ENCODE data around the gene TRNP1. TPM values are rescaled to one million over a fixed set of nuclear protein-coding genes. Genes with fewer than 3 reads are reported as not detected.

TRNP1 gene
- total and polyA plus RNA-seq, 7 experiments from 2014 or later: 0.19 to 5.0 TPM; not detected in 5

- ChIA-PET POLR2A (interaction anchor here (0.6 kb wide), 1 partner anchor 1548 kb away, joined by 3 read pairs; the partner anchor contains the start of gene RCC1), CTCF (interaction anchor here (0.6 kb wide), 1 partner anchor 135 kb away, joined by 3 read pairs; no protein-coding TSS in a partner anchor)
- Histone ChIP-seq H3K4me1 (ENCODE audit: control insufficient read depth in 2 of 2, insufficient read depth in 2 of 2, low read length in 2 of 2) (peaks cover 6 to 8% of the 10 kb centered on the region in 2 donors), H3K4me3 (ENCODE audit: low read length) (no peak overlapping the region), H3K27ac (ENCODE audit: low read depth, low read length) (no peak overlapping the region), H3K9me3 (ENCODE audit: control insufficient read depth in 2 of 3, low read length in 3 of 3) (no peaks in the 10 kb centered on the region), H3K27me3 (ENCODE audit: control insufficient read depth in 2 of 2, insufficient read depth in 2 of 2, low read length in 2 of 2) (peaks cover 0 to 6% of the 10 kb centered on the region in 2 donors), H3K36me3 (ENCODE audit: control insufficient read depth in 2 of 3, insufficient read depth in 3 of 3, low read length in 3 of 3) (no peaks in the 10 kb centered on the region)
- Mint-ChIP-seq H3K4me1 (peaks cover 5 to 11% (median 6%) of the 10 kb centered on the region in 7 donors), H3K27ac (no peak overlapping the region), H3K4me3 (peak overlapping the region in 3 of 10 donors; percentile 25 to 48 (median 26)), H3K27me3 (peaks cover 3 to 58% (median 10%) of the 10 kb centered on the region in 5 donors), H3K36me3 (peaks cover 0 to 23% (median 18%) of the 10 kb centered on the region in 5 donors), H3K9me3 (peaks cover 0 to 3% (median 0%) of the 10 kb centered on the region in 11 donors)
- ATAC-seq (no peak), DNase-seq (no peak)
- intact Hi-C loops (cut with micrococcal nuclease): no loop called here
Measured at GRCh38 chr1:26957306-26957705, 36.2 kb upstream of the TRNP1 start.

- no peaks in the 10 kb centered on the region for H3K36me3 ChIP-seq (ENCODE audit: control insufficient read depth in 2 of 3, insufficient read depth in 3 of 3, low read length in 3 of 3)
- ChIA-PET CTCF (no interaction called here), POLR2A (no interaction called here)
- H3K4me1 ChIP-seq (ENCODE audit: control insufficient read depth in 2 of 2, insufficient read depth in 2 of 2, low read length in 2 of 2): peaks cover 6 to 8% of the 10 kb centered on the region in 2 donors
- peaks cover 0 to 3% (median 0%) of the 10 kb centered on the region in 11 donors for H3K9me3 Mint-ChIP-seq
- ATAC-seq (no peak), DNase-seq (no peak)
- no peak overlapping the region for H3K27ac Mint-ChIP-seq
- intact Hi-C loops (cut with micrococcal nuclease): no loop called here
- H3K9me3 ChIP-seq (ENCODE audit: control insufficient read depth in 2 of 3, low read length in 3 of 3): no peaks in the 10 kb centered on the region
- H3K4me3 ChIP-seq (ENCODE audit: low read length): peak overlapping the region; percentile 61
- H3K36me3 Mint-ChIP-seq: peaks cover 0 to 15% (median 9%) of the 10 kb centered on the region in 5 donors
- peak overlapping the region; percentile 29 to 89 (median 57) for H3K4me3 Mint-ChIP-seq
- peaks cover 5 to 11% (median 6%) of the 10 kb centered on the region in 7 donors for H3K4me1 Mint-ChIP-seq
- no peak overlapping the region for H3K27ac ChIP-seq (ENCODE audit: low read depth, low read length)
- peaks cover 0 to 6% of the 10 kb centered on the region in 2 donors for H3K27me3 ChIP-seq (ENCODE audit: control insufficient read depth in 2 of 2, insufficient read depth in 2 of 2, low read length in 2 of 2)
- peaks cover 6 to 69% (median 16%) of the 10 kb centered on the region in 5 donors for H3K27me3 Mint-ChIP-seq
Measured at GRCh38 chr1:26959270-26959669, 34.2 kb upstream of the TRNP1 start.

- Histone ChIP-seq H3K4me1 (ENCODE audit: control insufficient read depth in 2 of 2, insufficient read depth in 2 of 2, low read length in 2 of 2) (peaks cover 6 to 8% of the 10 kb centered on the region in 2 donors), H3K27ac (ENCODE audit: low read depth, low read length) (no peak within 1 kb of the TSS), H3K36me3 (ENCODE audit: control insufficient read depth in 2 of 3, insufficient read depth in 3 of 3, low read length in 3 of 3) (no peaks in the 10 kb centered on the region), H3K27me3 (ENCODE audit: control insufficient read depth in 2 of 2, insufficient read depth in 2 of 2, low read length in 2 of 2) (peaks cover 0 to 6% of the 10 kb centered on the region in 2 donors), H3K9me3 (ENCODE audit: control insufficient read depth in 2 of 3, low read length in 3 of 3) (no peaks in the 10 kb centered on the region), H3K4me3 (ENCODE audit: low read length) (peak within 1 kb of the TSS; percentile 61)
- Mint-ChIP-seq H3K27me3 (peaks cover 8 to 76% (median 18%) of the 10 kb centered on the region in 5 donors), H3K4me3 (peak within 1 kb of the TSS; percentile 74 to 90 (median 84)), H3K36me3 (peaks cover 0 to 15% (median 9%) of the 10 kb centered on the region in 5 donors), H3K4me1 (peaks cover 5 to 11% (median 6%) of the 10 kb centered on the region in 7 donors), H3K27ac (peak within 1 kb of the TSS in 7 of 9 donors; percentile 38 to 83 (median 67)), H3K9me3 (peaks cover 0 to 3% (median 0%) of the 10 kb centered on the region in 11 donors)
- DNase-seq: peak; percentile 25 to 65 (median 63)
- POLR2A ChIA-PET: interaction anchor here (0.5 to 0.9 kb wide), 3 partner anchors 70 to 183 kb away, joined by 3 to 4 read pairs (median 3); partner anchors contain the start of gene GPN2
- intact Hi-C loops (cut with micrococcal nuclease): no loop called here
- peak; percentile 93 for ATAC-seq
- CTCF ChIA-PET: interaction anchor here (0.7 kb wide), 1 partner anchor 22 kb away, joined by 3 read pairs; no protein-coding TSS in a partner anchor
Measured at GRCh38 chr1:26959722-26960624, 33.5 kb upstream of the TRNP1 start, which contains the start of gene KDF1. KDF1 (minus strand) TSS chr1:26960468; CDS start chr1:26952380, 8,088 bp downstream.

GRCh38 chr1:26960625-26960966, 32.9 kb upstream of the TRNP1 start:
- CTCF ChIA-PET: interaction anchor here (0.7 kb wide), 1 partner anchor 22 kb away, joined by 3 read pairs; no protein-coding TSS in a partner anchor
- H3K4me1 ChIP-seq (ENCODE audit: control insufficient read depth in 2 of 2, insufficient read depth in 2 of 2, low read length in 2 of 2): peaks cover 6 to 8% of the 10 kb centered on the region in 2 donors
- peaks cover 0 to 6% of the 10 kb centered on the region in 2 donors for H3K27me3 ChIP-seq (ENCODE audit: control insufficient read depth in 2 of 2, insufficient read depth in 2 of 2, low read length in 2 of 2)
- DNase-seq: no peak
- Mint-ChIP-seq H3K4me1 (peaks cover 4 to 11% (median 5%) of the 10 kb centered on the region in 7 donors), H3K4me3 (peak overlapping the region; percentile 74 to 90 (median 84)), H3K27ac (peak overlapping the region in 7 of 9 donors; percentile 38 to 83 (median 67)), H3K27me3 (peaks cover 8 to 73% (median 21%) of the 10 kb centered on the region in 5 donors), H3K9me3 (peaks cover 0 to 3% (median 0%) of the 10 kb centered on the region in 11 donors), H3K36me3 (peaks cover 0 to 11% (median 9%) of the 10 kb centered on the region in 5 donors)
- no peak for ATAC-seq
- intact Hi-C loops (cut with micrococcal nuclease): no loop called here
- peak overlapping the region; percentile 61 for H3K4me3 ChIP-seq (ENCODE audit: low read length)
- POLR2A ChIA-PET: interaction anchor here (0.6 to 0.9 kb wide), 3 partner anchors 70 to 794 kb away, joined by 3 to 4 read pairs (median 3); partner anchors contain the start of gene GPN2
- H3K36me3 ChIP-seq (ENCODE audit: control insufficient read depth in 2 of 3, insufficient read depth in 3 of 3, low read length in 3 of 3): no peaks in the 10 kb centered on the region
- no peak overlapping the region for H3K27ac ChIP-seq (ENCODE audit: low read depth, low read length)
- H3K9me3 ChIP-seq (ENCODE audit: control insufficient read depth in 2 of 3, low read length in 3 of 3): no peaks in the 10 kb centered on the region

- H3K36me3 Mint-ChIP-seq: peaks cover 0 to 4% (median 0%) of the 10 kb centered on the region in 5 donors
- Histone ChIP-seq H3K4me3 (ENCODE audit: low read length) (no peak overlapping the region), H3K27me3 (ENCODE audit: control insufficient read depth in 2 of 2, insufficient read depth in 2 of 2, low read length in 2 of 2) (no peaks in the 10 kb centered on the region), H3K27ac (ENCODE audit: low read depth, low read length) (no peak overlapping the region), H3K9me3 (ENCODE audit: control insufficient read depth in 2 of 3, low read length in 3 of 3) (no peaks in the 10 kb centered on the region), H3K4me1 (ENCODE audit: control insufficient read depth in 2 of 2, insufficient read depth in 2 of 2, low read length in 2 of 2) (peaks cover 6 to 8% of the 10 kb centered on the region in 2 donors), H3K36me3 (ENCODE audit: control insufficient read depth in 2 of 3, insufficient read depth in 3 of 3, low read length in 3 of 3) (no peaks in the 10 kb centered on the region)
- intact Hi-C loops (cut with micrococcal nuclease): loop anchor here in 1 of 2 donors (1.0 kb wide), 1 partner anchor 35 kb away; no protein-coding TSS in a partner anchor
- H3K4me1 Mint-ChIP-seq: peaks cover 4 to 11% (median 5%) of the 10 kb centered on the region in 7 donors
- ATAC-seq: no peak
- H3K27ac Mint-ChIP-seq: no peak overlapping the region
- no peaks in the 10 kb centered on the region for H3K9me3 Mint-ChIP-seq
- ChIA-PET CTCF (interaction anchor here (0.5 kb wide), 1 partner anchor 725 kb away, joined by 3 read pairs; no protein-coding TSS in a partner anchor), POLR2A (no interaction called here)
- peaks cover 12 to 69% (median 29%) of the 10 kb centered on the region in 5 donors for H3K27me3 Mint-ChIP-seq
- peak overlapping the region in 1 of 10 donors; percentile 13 for H3K4me3 Mint-ChIP-seq
- DNase-seq: no peak
Measured at GRCh38 chr1:26961826-26962225, 31.7 kb upstream of the TRNP1 start.

GRCh38 chr1:26965213-26965612, 28.3 kb upstream of the TRNP1 start:
- intact Hi-C loops (cut with micrococcal nuclease): loop anchor here in 1 of 2 donors (5.0 kb wide), 1 partner anchor 132 kb away; no protein-coding TSS in a partner anchor
- no peaks in the 10 kb centered on the region for H3K9me3 Mint-ChIP-seq
- no peaks in the 10 kb centered on the region for H3K36me3 Mint-ChIP-seq
- Histone ChIP-seq H3K27ac (ENCODE audit: low read depth, low read length) (no peak overlapping the region), H3K4me3 (ENCODE audit: low read length) (no peak overlapping the region), H3K9me3 (ENCODE audit: control insufficient read depth in 2 of 3, low read length in 3 of 3) (no peaks in the 10 kb centered on the region), H3K27me3 (ENCODE audit: control insufficient read depth in 2 of 2, insufficient read depth in 2 of 2, low read length in 2 of 2) (no peaks in the 10 kb centered on the region), H3K4me1 (ENCODE audit: control insufficient read depth in 2 of 2, insufficient read depth in 2 of 2, low read length in 2 of 2) (no peaks in the 10 kb centered on the region), H3K36me3 (ENCODE audit: control insufficient read depth in 2 of 3, insufficient read depth in 3 of 3, low read length in 3 of 3) (no peaks in the 10 kb centered on the region)
- POLR2A ChIA-PET: no interaction called here
- peaks cover 20 to 57% (median 27%) of the 10 kb centered on the region in 5 donors for H3K27me3 Mint-ChIP-seq
- ATAC-seq (no peak), DNase-seq (no peak)
- H3K27ac Mint-ChIP-seq: no peak overlapping the region
- peaks cover 4 to 6% (median 5%) of the 10 kb centered on the region in 7 donors for H3K4me1 Mint-ChIP-seq
- CTCF ChIA-PET: no interaction called here
- H3K4me3 Mint-ChIP-seq: no peak overlapping the region

All from naive thymus-derived CD4-positive, alpha-beta T cell (primary cell).